ENCODE results near the gene MRRF.

- peak; percentile 93 to 99 (median 96) for TF ChIP-seq CTCF (optimal IDR thresholded peaks at IDR 0.05 in 1 of 3, IDR thresholded peaks at IDR 0.05 in 1 of 3, conservative IDR thresholded peaks at IDR 0.05 in 1 of 3; ENCODE audit: extremely low read depth in 1 of 3, insufficient read depth in 2 of 3, low read length in 3 of 3)
- TF ChIP-seq EZH2 (IDR thresholded peaks at IDR 0.05; ENCODE audit: low read length): no peak
These were observed 86.1 kb downstream of the MRRF start for GRCh38 chr9:122350577-122351355.

Data from keratinocyte (primary cell).